Tibial artery (tissue), 4 donors: ENCODE measurements around the gene LCE3D.

ENCODE experiments used
- DNase-seq, 2 donors: peaks; one replicate each; pipeline ENCODE4 v3.0.0-alpha.2; 2019
- H3K27ac ChIP-seq, 2 donors: fragments of 200-600 bp; sonication (generic) in 1 of 2; 1 replicate in 1 of 2; 2 replicates in 1 of 2; pipeline ENCODE4 v1.5.1; 2018 to 2019; ENCODE audit warnings: mild to moderate bottlenecking in 1 of 2
- H3K27me3 ChIP-seq, 2 donors: fragments of 200-600 bp; sonication (generic) in 1 of 2; one replicate each; pipeline versions ENCODE4 v1.5.1 to v1.6.0; 2016 to 2019
- H3K36me3 ChIP-seq, 3 donors: fragments of 200-600 bp; sonication (generic) in 2 of 3; one replicate each; pipeline ENCODE4 v1.5.1; 2016 to 2019; ENCODE audit warnings: mild to moderate bottlenecking in 2 of 3
- H3K4me1 ChIP-seq, 4 donors: fragments of 200-600 bp; sonication (generic) in 2 of 4; 1 replicate in 3 of 4; 2 replicates in 1 of 4; pipeline ENCODE4 v1.5.1; 2016 to 2019
- H3K4me3 ChIP-seq, 2 donors: fragments of 200-600 bp; sonication (generic) in 1 of 2; 1 replicate in 1 of 2; 2 replicates in 1 of 2; pipeline ENCODE4 v1.5.1; 2018 to 2019; ENCODE audit warnings: mild to moderate bottlenecking in 2 of 2
- H3K9me3 ChIP-seq, 3 donors: fragments of 200-600 bp; sonication (generic) in 1 of 3; one replicate each; pipeline ENCODE4 v1.5.1; 2016 to 2019
- CTCF ChIP-seq, 2 experiments: fragments of 200-600 bp in 1 of 2; fragments of 450-650 bp in 1 of 2; IDR thresholded peaks; one replicate each; pipeline ENCODE4 v1.5.1; 2017 to 2019; ENCODE audit warnings: antibody characterized with exemption in 2 of 2, mild to moderate bottlenecking in 1 of 2, moderate library complexity in 1 of 2
- intact Hi-C: fragments of 100-400 bp; cut with DNase I; formaldehyde crosslinking; loops from one replicate; pipeline ENCODE4 v1.15.0; 2023; ENCODE audit warnings: low total_unique reads

LCE3D gene

GRCh38 chr1:152543820-152544219 lies 36.5 kb downstream of the LCE3D start:
- no peak for DNase-seq
- TF ChIP-seq CTCF (IDR thresholded peaks at IDR 0.05) = no peak
- Histone ChIP-seq H3K27me3 (no peaks in the 10 kb centered on the region), H3K4me1 (no peaks in the 10 kb centered on the region), H3K27ac (no peak overlapping the region), H3K9me3 (no peaks in the 10 kb centered on the region), H3K36me3 (no peaks in the 10 kb centered on the region), H3K4me3 (no peak overlapping the region)
- intact Hi-C loops = no loop called here

- no peak overlapping the region for H3K27ac ChIP-seq
- no peak for TF ChIP-seq CTCF (IDR thresholded peaks at IDR 0.05)
- no peak overlapping the region for H3K4me3 ChIP-seq
- DNase-seq = no peak
- intact Hi-C loops = no loop called here
- no peaks in the 10 kb centered on the region for H3K36me3 ChIP-seq
- H3K4me1 ChIP-seq = no peaks in the 10 kb centered on the region
- peaks cover 0 to 3% of the 10 kb centered on the region in 2 donors for H3K27me3 ChIP-seq
- H3K9me3 ChIP-seq = no peaks in the 10 kb centered on the region
Measured at GRCh38 chr1:152539901-152540300, 40.4 kb downstream of the LCE3D start.

- no peak overlapping the region for H3K4me3 ChIP-seq
Measured at GRCh38 chr1:152537496-152537895, 42.8 kb downstream of the LCE3D start.

GRCh38 chr1:152535774-152536173 lies 44.5 kb downstream of the LCE3D start:
- Histone ChIP-seq H3K4me1 (no peaks in the 10 kb centered on the region), H3K9me3 (no peaks in the 10 kb centered on the region), H3K27ac (no peak overlapping the region), H3K27me3 (peaks cover 0 to 3% of the 10 kb centered on the region in 2 donors), H3K36me3 (no peaks in the 10 kb centered on the region), H3K4me3 (no peak overlapping the region)
- no peak for TF ChIP-seq CTCF (IDR thresholded peaks at IDR 0.05)
- no peak for DNase-seq
- intact Hi-C loops = no loop called here

More at GRCh38 chr1:152537496-152537895, 42.8 kb downstream of the LCE3D start:
- H3K36me3 ChIP-seq = no peaks in the 10 kb centered on the region
- no peak for DNase-seq
- intact Hi-C loops = no loop called here
- H3K9me3 ChIP-seq = no peaks in the 10 kb centered on the region
- H3K27ac ChIP-seq = no peak overlapping the region
- H3K4me1 ChIP-seq = no peaks in the 10 kb centered on the region
- H3K27me3 ChIP-seq = peaks cover 0 to 3% of the 10 kb centered on the region in 2 donors
- no peak for TF ChIP-seq CTCF (IDR thresholded peaks at IDR 0.05)

GRCh38 chr1:152533327-152533938 lies 46.9 kb downstream of the LCE3D start:
- H3K4me1 ChIP-seq = no peaks in the 10 kb centered on the region
- H3K4me3 ChIP-seq = no peak overlapping the region
- H3K27me3 ChIP-seq = peaks cover 0 to 3% of the 10 kb centered on the region in 2 donors
- intact Hi-C loops = no loop called here
- H3K27ac ChIP-seq = no peak overlapping the region
- no peaks in the 10 kb centered on the region for H3K36me3 ChIP-seq
- DNase-seq = no peak
- no peaks in the 10 kb centered on the region for H3K9me3 ChIP-seq
- TF ChIP-seq CTCF (IDR thresholded peaks at IDR 0.05) = peak in 1 of 2 experiments; percentile 7
